ENCODE results near the gene IL12RB2. TPM values are rescaled to one million over a fixed set of nuclear protein-coding genes. Genes with fewer than 3 reads are reported as not detected.
A peak's percentile ranks its signal among the peaks of the same experiment; 100 is the strongest.
"Not testable (repeated sequence)": the region's sequence is repeated elsewhere in the genome, so short reads cannot be mapped to it uniquely, and the experiment has no call there.

Gene IL12RB2
- total and polyA plus RNA-seq, 10 of the 15 experiments (the other 5 are each of a cell fraction or from before 2014, with no cell fraction given), result 0.15 to 1.1 (median 0.54) TPM; not detected in 1

- Histone ChIP-seq H3K36me3 (ENCODE audit: control insufficient read depth in 2 of 2, insufficient read depth in 2 of 2, low read length in 1 of 2) (peaks cover 10 to 44% of the 10 kb centered on the region in 2 experiments), H3K79me2 (ENCODE audit: control insufficient read depth, insufficient read depth, low read length) (peaks cover 26% of the 10 kb centered on the region), H3K4me1 (ENCODE audit: control insufficient read depth, insufficient read depth, low read length) (peaks cover 11% of the 10 kb centered on the region)
- in situ Hi-C loops (cut with MboI); H3K27ac ChIP-seq (ENCODE audit: control insufficient read depth, insufficient read depth); intact Hi-C loops (cut with micrococcal nuclease; ENCODE audit: unreplicated experiment); H3K4me3 ChIP-seq; DNase-seq (ENCODE audit: low read depth, low spot score); FAIRE-seq; H3K9me3 ChIP-seq (replicated peaks; ENCODE audit: control insufficient read depth, insufficient read depth, low read length); H4K20me1 ChIP-seq (ENCODE audit: control insufficient read depth, insufficient read depth); BruUV-seq (replicated peaks); H3K27me3 ChIP-seq (replicated peaks in 1 of 2; ENCODE audit: control insufficient read depth in 2 of 2, insufficient read depth in 2 of 2, low read length in 1 of 2); H3K9ac ChIP-seq (ENCODE audit: control insufficient read depth, insufficient read depth, low read length); RAD21 ChIA-PET (ENCODE audit: unreplicated experiment); H3K4me2 ChIP-seq (ENCODE audit: control insufficient read depth, insufficient read depth); H2AFZ ChIP-seq (ENCODE audit: control insufficient read depth, low read depth, low read length): not testable (repeated sequence)
- SMC1A ChIA-PET (ENCODE audit: uncharacterized antibody, unreplicated experiment), result interaction anchor here (0.8 to 1.8 kb wide), 3 partner anchors 11 to 68 kb away, joined by 3 to 5 read pairs (median 3); no protein-coding TSS in a partner anchor
- TF ChIP-seq IKZF2 (IDR thresholded peaks at IDR 0.05) (peak; percentile 61 to 67; a peak in 3 of 4 replicates), SPI1 (IDR thresholded peaks at IDR 0.05; ENCODE audit: borderline replicate concordance, insufficient read depth, low read depth, low read length) (peak; percentile 62), IKZF1 (conservative IDR thresholded peaks at IDR 0.05) (0 out of 2 replicates have a peak, but pooled peaks have one; percentile 18), RUNX3 (IDR thresholded peaks at IDR 0.05; ENCODE audit: low read length) (0 out of 2 replicates have a peak, but pooled peaks have one; percentile 26), RELB (IDR thresholded peaks at IDR 0.05; ENCODE audit: low read depth) (peak; percentile 63; the same call in 1 of the 2 replicates), DPF2 (IDR thresholded peaks at IDR 0.05) (peak; percentile 35; the same call in 1 of the 2 replicates), MTA2 (IDR thresholded peaks at IDR 0.05; ENCODE audit: low read depth) (peak; percentile 68)
- POLR2A ChIA-PET, result interaction anchor here (1.2 kb wide), 2 partner anchors 17 to 19 kb away, joined by 3 read pairs; partner anchors contain the start of gene SERBP1
- peak; percentile 19; the same call in 2 of the 3 replicates for ATAC-seq
- 96% methylated on average over 2 of the region's 2 CpGs for WGBS (ENCODE audit: insufficient coverage, insufficient replicate concordance, low lambda C conversion rate, missing lambda C conversion rate)
- CTCF ChIA-PET, result interaction anchor here (0.6 to 1.1 kb wide), 2 partner anchors 200 to 1017 kb away, joined by 3 read pairs; no protein-coding TSS in a partner anchor
These were observed 105.4 kb downstream of the IL12RB2 start for GRCh38 chr1:67413101-67413500.
